Osteocyte (in vitro differentiated cells): ENCODE measurements around the gene PHF13. TPM values are rescaled to one million over a fixed set of nuclear protein-coding genes. Genes with fewer than 3 reads are reported as not detected.

Source experiments
- DNase-seq: peaks from one replicate; pipeline ENCODE4 v3.0.0; 2021; ENCODE audit warnings: mixed read lengths; ENCODE audit not compliant: unreplicated experiment; ENCODE audit errors: extremely low spot score
- H3K27ac Mint-ChIP-seq: one replicate; pipeline ENCODE4 v1.8.0; 2021; ENCODE audit warnings: mild to moderate bottlenecking, mixed read lengths; ENCODE audit not compliant: unreplicated experiment
- H3K27me3 Mint-ChIP-seq: one replicate; pipeline ENCODE4 v1.8.0; 2021; ENCODE audit warnings: mixed read lengths; ENCODE audit not compliant: unreplicated experiment
- H3K36me3 Mint-ChIP-seq: one replicate; pipeline ENCODE4 v1.8.0; 2021; ENCODE audit warnings: mixed read lengths; ENCODE audit not compliant: unreplicated experiment
- H3K4me1 Mint-ChIP-seq: one replicate; pipeline ENCODE4 v1.8.0; 2021; ENCODE audit warnings: mixed read lengths; ENCODE audit not compliant: unreplicated experiment
- H3K4me3 Mint-ChIP-seq: one replicate; pipeline ENCODE4 v1.8.0; 2021; ENCODE audit warnings: mild to moderate bottlenecking, moderate library complexity, mixed read lengths; ENCODE audit not compliant: unreplicated experiment
- H3K9me3 Mint-ChIP-seq: one replicate; pipeline ENCODE4 v1.8.0; 2021; ENCODE audit warnings: mixed read lengths; ENCODE audit not compliant: unreplicated experiment
- CTCF ChIP-seq: fragments of 200-600 bp; sonication (generic); IDR thresholded peaks from 2 replicates; pipeline ENCODE4 v1.5.0; 2021; ENCODE audit warnings: antibody characterized with exemption, mild to moderate bottlenecking, moderate library complexity
- total RNA-seq: library from RNA; stranded (reverse); gene quantifications from 2 replicates; pipeline ENCODE4 v1.2.1, GENCODE V29; 2021

Gene PHF13
- total RNA-seq, 1 donor from 2014 or later = 24.0 TPM

- peak overlapping the region; percentile 45 for H3K27ac Mint-ChIP-seq
- H3K4me1 Mint-ChIP-seq = peaks cover 29% of the 10 kb centered on the region
- no peaks in the 10 kb centered on the region for H3K9me3 Mint-ChIP-seq
- no peak for TF ChIP-seq CTCF
- H3K4me3 Mint-ChIP-seq = no peak overlapping the region
- no peak for DNase-seq
- peaks cover 3% of the 10 kb centered on the region for H3K36me3 Mint-ChIP-seq
- no peaks in the 10 kb centered on the region for H3K27me3 Mint-ChIP-seq
These were observed 31.2 kb upstream of the PHF13 start for GRCh38 chr1:6582370-6582769.

GRCh38 chr1:6584126-6585080 lies 29.1 kb upstream of the PHF13 start:
- Mint-ChIP-seq H3K27me3 (no peaks in the 10 kb centered on the region), H3K36me3 (peaks cover 3% of the 10 kb centered on the region), H3K27ac (no peak overlapping the region), H3K4me3 (no peak overlapping the region), H3K4me1 (peaks cover 25% of the 10 kb centered on the region), H3K9me3 (no peaks in the 10 kb centered on the region)
- TF ChIP-seq CTCF = no peak
- no peak for DNase-seq

- no peak for TF ChIP-seq CTCF
- DNase-seq = no peak
- no peaks in the 10 kb centered on the region for H3K9me3 Mint-ChIP-seq
- H3K27me3 Mint-ChIP-seq = no peaks in the 10 kb centered on the region
- H3K27ac Mint-ChIP-seq = no peak overlapping the region
- no peak overlapping the region for H3K4me3 Mint-ChIP-seq
- peaks cover 8% of the 10 kb centered on the region for H3K36me3 Mint-ChIP-seq
- H3K4me1 Mint-ChIP-seq = peaks cover 20% of the 10 kb centered on the region
These were observed 28.3 kb upstream of the PHF13 start for GRCh38 chr1:6585081-6585722.

GRCh38 chr1:6585841-6586240 lies 27.7 kb upstream of the PHF13 start:
- Mint-ChIP-seq H3K4me1 (peaks cover 14% of the 10 kb centered on the region), H3K36me3 (peaks cover 13% of the 10 kb centered on the region), H3K27ac (no peak overlapping the region), H3K4me3 (no peak overlapping the region), H3K9me3 (no peaks in the 10 kb centered on the region), H3K27me3 (no peaks in the 10 kb centered on the region)
- no peak for DNase-seq
- no peak for TF ChIP-seq CTCF

GRCh38 chr1:6586404-6586816 lies 27.1 kb upstream of the PHF13 start:
- no peak overlapping the region for H3K27ac Mint-ChIP-seq
- H3K36me3 Mint-ChIP-seq = peaks cover 13% of the 10 kb centered on the region
- H3K9me3 Mint-ChIP-seq = no peaks in the 10 kb centered on the region
- no peak for TF ChIP-seq CTCF
- no peak for DNase-seq
- no peak overlapping the region for H3K4me3 Mint-ChIP-seq
- H3K4me1 Mint-ChIP-seq = peaks cover 9% of the 10 kb centered on the region
- no peaks in the 10 kb centered on the region for H3K27me3 Mint-ChIP-seq
